IMR-90 (cell line): ENCODE measurements around the gene RGPD3. TPM values are rescaled to one million over a fixed set of nuclear protein-coding genes. Genes with fewer than 3 reads are reported as not detected.

Experiments used
- ATAC-seq: fragments of 200-7000 bp; cut with Tn5 transposase; 2 replicates; pipeline ENCODE4 v1.9.1; 2020; ENCODE audit warnings: low read depth, mild to moderate bottlenecking, moderate library complexity
- BruUV-seq: library from RNA; stranded (reverse); fragments of 400-500 nt; replicated peaks from 2 replicates; lab custom pipeline; 2021; lab: Mats Ljungman, UMichigan
- CTCF ChIA-PET: fragments of 300-600 bp; formaldehyde crosslinking; extraction: SDS; loops from one replicate; lab custom pipeline; 2021; ENCODE audit warnings: antibody characterized with exemption; lab: Yijun Ruan, JAX
- POLR2A ChIA-PET: fragments of 300-600 bp; sonication (Branson Sonifier 250); formaldehyde crosslinking; loops from one replicate; lab custom pipeline; 2022; ENCODE audit warnings: antibody characterized with exemption; ENCODE audit not compliant: unreplicated experiment; lab: Charles Lee
- DNase-seq: peaks from one replicate; pipeline ENCODE4 v3.0.0; 2013
- H2AFZ ChIP-seq: replicated peaks from 2 replicates; pipeline ENCODE3; 2013; ENCODE audit warnings: low read length, mild to moderate bottlenecking; ENCODE audit not compliant: poor library complexity
- H2AK5ac ChIP-seq: 2 replicates; pipeline ENCODE4 v1.6.1; 2013; ENCODE audit warnings: low read depth, low read length, inconsistent platforms
- H2AK9ac ChIP-seq: replicated peaks from 2 replicates; pipeline ENCODE3; 2013; ENCODE audit warnings: mild to moderate bottlenecking, low read depth, low read length, moderate library complexity; ENCODE audit not compliant: poor library complexity
- H2BK120ac ChIP-seq: 2 replicates; pipeline ENCODE4 v1.6.1; 2013; ENCODE audit warnings: low read depth, low read length, inconsistent platforms
- H2BK15ac ChIP-seq: 3 replicates; pipeline ENCODE4 v1.6.1; 2013; ENCODE audit warnings: low read depth, low read length, inconsistent platforms
- H2BK20ac ChIP-seq: 2 replicates; pipeline ENCODE4 v1.6.1; 2013; ENCODE audit warnings: low read depth, mild to moderate bottlenecking, inconsistent platforms, low read length, moderate library complexity
- H2BK5ac ChIP-seq: 2 replicates; pipeline ENCODE4 v1.6.1; 2013; ENCODE audit warnings: mild to moderate bottlenecking, low read depth, low read length, inconsistent platforms; ENCODE audit not compliant: poor library complexity, severe bottlenecking
- H3K14ac ChIP-seq: replicated peaks from 2 replicates; pipeline ENCODE4 v1.6.1; 2013; ENCODE audit warnings: low read depth, low read length, inconsistent platforms
- H3K18ac ChIP-seq: 2 replicates; pipeline ENCODE4 v1.6.1; 2013; ENCODE audit warnings: low read depth, low read length, control low read depth
- H3K23ac ChIP-seq: 2 replicates; pipeline ENCODE4 v1.6.1; 2013; ENCODE audit warnings: low read depth, low read length, inconsistent platforms
- H3K27ac ChIP-seq: 2 replicates; pipeline ENCODE4 v1.5.1; 2013; ENCODE audit warnings: mild to moderate bottlenecking, control low read depth, low read length; ENCODE audit not compliant: insufficient read depth
- H3K27me3 ChIP-seq: 2 replicates; pipeline ENCODE4 v1.6.1; 2013; ENCODE audit warnings: low read length; ENCODE audit not compliant: control insufficient read depth, insufficient read depth
- H3K36me3 ChIP-seq: 2 replicates; pipeline ENCODE4 v1.6.1; 2013; ENCODE audit warnings: low read length, mixed read lengths; ENCODE audit not compliant: control insufficient read depth, insufficient read depth
- H3K4ac ChIP-seq: 2 replicates; pipeline ENCODE4 v1.6.1; 2013; ENCODE audit warnings: low read depth, low read length, inconsistent platforms
- H3K4me1 ChIP-seq: 2 replicates; pipeline ENCODE4 v1.6.1; 2013; ENCODE audit warnings: low read length, mixed read lengths; ENCODE audit not compliant: control insufficient read depth, insufficient read depth
- H3K4me2 ChIP-seq: 2 replicates; pipeline ENCODE4 v1.6.1; 2013; ENCODE audit warnings: low read depth, mild to moderate bottlenecking, control low read depth, low read length, moderate library complexity
- H3K4me3 ChIP-seq: 2 replicates; pipeline ENCODE4 v1.5.1; 2013; ENCODE audit warnings: low read depth, mild to moderate bottlenecking, control low read depth, low read length, moderate library complexity; ENCODE audit not compliant: insufficient read depth
- H3K56ac ChIP-seq: 2 replicates; pipeline ENCODE4 v1.6.1; 2013; ENCODE audit warnings: low read length, inconsistent platforms; ENCODE audit not compliant: insufficient read depth; ENCODE audit errors: extremely low read depth
- H3K79me1 ChIP-seq, 2 experiments: 2 replicates each; pipeline ENCODE4 v1.6.1; 2013; ENCODE audit warnings: low read length in 2 of 2, inconsistent platforms in 1 of 2, low read depth in 1 of 2
- H3K9ac ChIP-seq: 2 replicates; pipeline ENCODE4 v1.6.1; 2013; ENCODE audit warnings: low read depth, low read length, control low read depth
- H3K9me1 ChIP-seq: 2 replicates; pipeline ENCODE4 v1.6.1; 2013; ENCODE audit warnings: low read length, inconsistent platforms; ENCODE audit not compliant: insufficient read depth
- H3K9me3 ChIP-seq: 2 replicates; pipeline ENCODE4 v1.6.1; 2013; ENCODE audit warnings: low read length; ENCODE audit not compliant: control insufficient read depth, insufficient read depth
- H4K20me1 ChIP-seq: 2 replicates; pipeline ENCODE4 v1.6.1; 2013; ENCODE audit warnings: low read length, inconsistent platforms; ENCODE audit not compliant: insufficient read depth
- H4K5ac ChIP-seq: 2 replicates; pipeline ENCODE4 v1.6.1; 2013; ENCODE audit warnings: mild to moderate bottlenecking, low read depth, low read length, control low read depth
- H4K8ac ChIP-seq, 2 experiments: 2 replicates each; pipeline ENCODE4 v1.6.1; 2013; ENCODE audit warnings: low read depth in 2 of 2, low read length in 2 of 2, control low read depth in 1 of 2, inconsistent platforms in 1 of 2
- H4K91ac ChIP-seq: 2 replicates; pipeline ENCODE4 v1.6.1; 2013; ENCODE audit warnings: low read depth, low read length, inconsistent platforms; ENCODE audit not compliant: insufficient read depth
- CEBPB ChIP-seq: IDR thresholded peaks from 2 replicates; pipeline ENCODE4 v1.6.1; 2012; ENCODE audit warnings: low read depth, low read length, improper control_type of control experiment
- CHD1 ChIP-seq: IDR thresholded peaks from 2 replicates; pipeline ENCODE4 v1.6.1; 2012; ENCODE audit warnings: low read depth, low read length, improper control_type of control experiment
- ELK1 ChIP-seq: fragments of 150-350 bp; IDR thresholded peaks from 2 replicates; pipeline ENCODE4 v1.6.1; 2016; ENCODE audit warnings: low read depth, mild to moderate bottlenecking, low read length, moderate library complexity, borderline replicate concordance
- NFE2L2 ChIP-seq: fragments of 150-350 bp; IDR thresholded peaks from 2 replicates; pipeline ENCODE4 v1.6.1; 2016; ENCODE audit warnings: low read depth, mild to moderate bottlenecking, low read length
- SMC3 ChIP-seq: fragments of 150-350 bp; IDR thresholded peaks from 2 replicates; pipeline ENCODE4 v1.6.1; 2016; ENCODE audit warnings: low read depth, mild to moderate bottlenecking, antibody characterized with exemption, low read length, moderate library complexity
- USF2 ChIP-seq: fragments of 150-350 bp; IDR thresholded peaks from 2 replicates; pipeline ENCODE4 v1.6.1; 2017; ENCODE audit warnings: mild to moderate bottlenecking, antibody characterized with exemption, low read length, low read depth
- WGBS, 2 experiments: methylation state at CpG; one replicate each; pipeline versions ENCODE4 v1.1.5 to v1.1.7; 2013; ENCODE audit warnings: missing lambda C conversion rate in 2 of 2; ENCODE audit not compliant: insufficient read length in 1 of 2; ENCODE audit errors: extremely low coverage in 2 of 2; 5-methylcytosine and 5-hydroxymethylcytosine counted together
- dilution Hi-C: fragments of 300-500 bp; cut with HindIII; formaldehyde crosslinking; loops from one replicate; pipeline ENCODE4 v1.14.3; 2018; ENCODE audit warnings: low sequenced_read_pairs; ENCODE audit not compliant: unreplicated experiment
- in situ Hi-C: fragments of 300-500 bp; cut with MboI; formaldehyde crosslinking; loops from 3 replicates; pipeline ENCODE4 v1.14.3; 2019; ENCODE audit warnings: low sequenced_read_pairs, inconsistent platforms, mixed read lengths
- intact Hi-C: fragments of 100-400 bp; cut with micrococcal nuclease; formaldehyde crosslinking; loops from 2 replicates; pipeline ENCODE4 v1.10.0; 2022
- polyA plus RNA-seq, 3 experiments: library from polyadenylated mRNA; depleted of rRNA; stranded (reverse); fragments of >200 nt; gene quantifications; 2 replicates each; pipeline ENCODE4 v1.2.3, GENCODE V29; 2012; ENCODE audit warnings: low replicate concordance in 1 of 3
- total RNA-seq: library from RNA; depleted of rRNA; stranded (reverse); fragments of >200 nt; gene quantifications from 2 replicates; pipeline ENCODE4 v1.2.3, GENCODE V29; 2012

Gene RGPD3
- total and polyA plus RNA-seq, 2 of the 4 experiments (the other 2 are of a cell fraction) = 0.07 to 0.18 TPM

GRCh38 chr2:106343274-106343673 lies 124.9 kb downstream of the RGPD3 start:
- no peak for DNase-seq
- H4K20me1 ChIP-seq = no peaks in the 10 kb centered on the region
- H3K36me3 ChIP-seq = no peaks in the 10 kb centered on the region
- no peak overlapping the region for H3K14ac ChIP-seq
- no peak overlapping the region for H4K5ac ChIP-seq
- no peaks in the 10 kb centered on the region for H3K79me1 ChIP-seq
- no peaks in the 10 kb centered on the region for H3K4me1 ChIP-seq
- H3K9me1 ChIP-seq = no peaks in the 10 kb centered on the region
- no peak overlapping the region for H2BK15ac ChIP-seq
- intact Hi-C loops = no loop called here
- H3K27me3 ChIP-seq = no peaks in the 10 kb centered on the region
- no peak overlapping the region for H3K9ac ChIP-seq
- H2AK9ac ChIP-seq = no peak overlapping the region
- 82% methylated on average over 12 of the region's 16 CpGs; no CpG with 5 or more reads in 1 of the 2 experiments for WGBS, 2 experiments
- no peak overlapping the region for H2AK5ac ChIP-seq
- H2BK5ac ChIP-seq = no peak overlapping the region
- no peak for TF ChIP-seq SMC3
- TF ChIP-seq NFE2L2 = no peak
- no peak for TF ChIP-seq CEBPB
- TF ChIP-seq ELK1 = no peak
- TF ChIP-seq CHD1 = no peak
- TF ChIP-seq USF2 = no peak
- no peak overlapping the region for H2BK120ac ChIP-seq
- in situ Hi-C loops = no loop called here
- no peak overlapping the region for H4K8ac ChIP-seq
- no peak overlapping the region for H3K4me2 ChIP-seq
- no peak overlapping the region for H3K23ac ChIP-seq
- dilution Hi-C loops = no loop called here
- no peak for ATAC-seq
- H3K4me3 ChIP-seq = no peak overlapping the region
- H4K91ac ChIP-seq = no peak overlapping the region
- BruUV-seq = no TSS peak
- H3K9me3 ChIP-seq = no peaks in the 10 kb centered on the region
- H2BK20ac ChIP-seq = no peak overlapping the region
- POLR2A ChIA-PET = no interaction called here
- no peak overlapping the region for H3K27ac ChIP-seq
- H3K56ac ChIP-seq = no peak overlapping the region
- CTCF ChIA-PET = no interaction called here
- no peak overlapping the region for H3K18ac ChIP-seq
- no peak overlapping the region for H2AFZ ChIP-seq
- H3K4ac ChIP-seq = no peak overlapping the region
